Stimulated activated CD4-positive, alpha-beta T cell treated with anti-CD3 and anti-CD28 coated beads, TNF-alpha, amount 100 ng/mL, for 48 hours (primary cell): Measurements from ENCODE around the gene ETV6.
"Not testable (repeated sequence)": the region's sequence is repeated elsewhere in the genome, so short reads cannot be mapped to it uniquely, and the experiment has no call there.

Source experiments
- DNase-seq, 3 donors: peaks; one replicate each; pipeline ENCODE4 v3.0.0-alpha.2; 2020; ENCODE audit warnings: low read depth in 3 of 3

ETV6 gene

GRCh38 chr12:11649413-11650285, at the start of gene ETV6:
Gene ETV6 (plus strand): TSS chr12:11649674. CDS start chr12:11650128, 454 bp downstream.
- peak; percentile 63 to 74 (median 73) for DNase-seq

- no peak for DNase-seq
These were observed 49.3 kb upstream of the ETV6 start for GRCh38 chr12:11600199-11600598.

- DNase-seq, result no peak
These were observed 47.8 kb upstream of the ETV6 start for GRCh38 chr12:11601647-11602046.

GRCh38 chr12:11607313-11608081, 42.0 kb upstream of the ETV6 start:
- DNase-seq, result no peak

- DNase-seq, result no peak
These were observed 40.4 kb upstream of the ETV6 start for GRCh38 chr12:11609045-11609444.

- DNase-seq, result no peak
These were observed 34.0 kb upstream of the ETV6 start for GRCh38 chr12:11615481-11615880.

- DNase-seq, result no peak
These were observed 31.4 kb upstream of the ETV6 start for GRCh38 chr12:11618046-11618445.

- DNase-seq, result peak in 1 of 3 donors; percentile 2
These were observed 27.6 kb upstream of the ETV6 start for GRCh38 chr12:11621797-11622423.

- DNase-seq, result no peak
These were observed 26.6 kb upstream of the ETV6 start for GRCh38 chr12:11622876-11623281.

GRCh38 chr12:11623382-11623781, 26.1 kb upstream of the ETV6 start:
- DNase-seq, result no peak

GRCh38 chr12:11624116-11624515, 25.4 kb upstream of the ETV6 start:
- DNase-seq, result no peak

GRCh38 chr12:11627709-11628108, 21.8 kb upstream of the ETV6 start:
- not testable (repeated sequence) for DNase-seq

GRCh38 chr12:11628353-11628752, 21.1 kb upstream of the ETV6 start:
- no peak for DNase-seq

- DNase-seq, result no peak
These were observed 19.3 kb upstream of the ETV6 start for GRCh38 chr12:11630046-11630706.

GRCh38 chr12:11631288-11631687, 18.2 kb upstream of the ETV6 start:
- DNase-seq, result no peak

- not testable (repeated sequence) for DNase-seq
These were observed 17.6 kb upstream of the ETV6 start for GRCh38 chr12:11631881-11632280.

- DNase-seq, result no peak
These were observed 15.5 kb upstream of the ETV6 start for GRCh38 chr12:11633968-11634367.

GRCh38 chr12:11635341-11635740, 14.1 kb upstream of the ETV6 start:
- DNase-seq, result no peak

GRCh38 chr12:11638315-11638916, 11.1 kb upstream of the ETV6 start:
- no peak for DNase-seq

- DNase-seq, result no peak
These were observed 10.0 kb upstream of the ETV6 start for GRCh38 chr12:11639454-11639853.

GRCh38 chr12:11641522-11641921, 8.0 kb upstream of the ETV6 start:
- DNase-seq, result no peak
